Vagina (tissue), 2 donors: Measurements from ENCODE around the gene RASAL2. TPM values are rescaled to one million over a fixed set of nuclear protein-coding genes. Genes with fewer than 3 reads are reported as not detected.

ENCODE experiments used
- DNase-seq, 2 donors: peaks; one replicate each; pipeline ENCODE4 v3.0.0-alpha.2; 2017; ENCODE audit errors: extremely low spot score in 2 of 2
- H3K27ac ChIP-seq: fragments of 200-600 bp; sonication (generic); one replicate; pipeline ENCODE4 v1.5.1; 2019
- H3K27me3 ChIP-seq: fragments of 200-600 bp; sonication (generic); one replicate; pipeline ENCODE4 v1.5.1; 2019
- H3K36me3 ChIP-seq, 2 donors: fragments of 200-600 bp; sonication (generic); one replicate each; pipeline ENCODE4 v1.5.1; 2017 to 2019
- H3K4me1 ChIP-seq: fragments of 200-600 bp; sonication (generic); one replicate; pipeline ENCODE4 v1.5.1; 2019
- H3K4me3 ChIP-seq, 2 donors: fragments of 200-600 bp; sonication (generic); 1 replicate in 1 of 2; 2 replicates in 1 of 2; pipeline ENCODE4 v1.5.1; 2016 to 2019
- H3K9me3 ChIP-seq: fragments of 200-600 bp; sonication (generic); one replicate; pipeline ENCODE4 v1.5.1; 2019
- POLR2A ChIP-seq, 2 donors: fragments of 450-650 bp; IDR thresholded peaks; one replicate each; pipeline ENCODE4 v1.6.1; 2017; ENCODE audit warnings: antibody characterized with exemption in 2 of 2, mild to moderate bottlenecking in 2 of 2, moderate library complexity in 2 of 2
- POLR2AphosphoS5 ChIP-seq, 2 donors: sonication (generic); formaldehyde crosslinking; IDR thresholded peaks; one replicate each; pipeline ENCODE4 v1.9.0; 2017; ENCODE audit warnings: antibody characterized with exemption in 2 of 2, mild to moderate bottlenecking in 2 of 2, low read depth in 1 of 2; ENCODE audit not compliant: insufficient read depth in 1 of 2
- intact Hi-C: fragments of 100-400 bp; cut with DNase I; formaldehyde crosslinking; loops from one replicate; pipeline ENCODE4 v1.15.1; 2023
- total RNA-seq: library from RNA; depleted of rRNA; stranded (reverse); fragments of >200 nt; gene quantifications from one replicate; pipeline ENCODE4 v1.2.3, GENCODE V29; 2016
- TF ChIP-seq, protein P1 (sequence below), 3 experiments: fragments of 450-650 bp in 2 of 3; fragments of 200-600 bp in 1 of 3; sonication (generic) in 1 of 3; IDR thresholded peaks; one replicate each; pipeline ENCODE4 v1.5.1; 2017 to 2019; ENCODE audit warnings: antibody characterized with exemption in 3 of 3, mild to moderate bottlenecking in 2 of 3, moderate library complexity in 2 of 3

Gene RASAL2
- total RNA-seq, 1 donor from 2014 or later: 25.5 TPM

DNA sequence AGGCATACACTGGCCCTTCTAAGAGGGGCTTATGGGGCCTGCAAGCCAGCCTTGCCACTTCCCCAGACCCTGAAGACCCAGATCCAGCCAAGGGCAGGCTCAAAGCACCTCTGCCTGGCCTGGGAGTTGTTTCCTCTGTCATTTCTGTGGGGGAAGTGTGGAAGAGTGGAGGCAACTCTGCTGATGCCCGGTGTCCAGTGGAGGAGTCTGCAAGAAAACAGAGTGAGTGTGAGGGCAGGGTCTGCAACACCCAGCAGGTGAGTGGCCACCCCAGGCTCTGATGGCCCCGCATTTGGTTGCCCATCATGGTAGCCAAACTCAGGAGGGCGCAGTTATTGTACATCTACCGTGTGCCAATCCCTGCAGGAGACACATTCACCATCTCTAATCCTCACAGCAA is 394.5 kb downstream of the RASAL2 start:
- TF ChIP-seq POLR2AphosphoS5 (IDR thresholded peaks at IDR 0.05; ENCODE audit: insufficient read depth in 1 of 2, low read depth in 1 of 2): no peak
- TF ChIP-seq, protein P1, sequence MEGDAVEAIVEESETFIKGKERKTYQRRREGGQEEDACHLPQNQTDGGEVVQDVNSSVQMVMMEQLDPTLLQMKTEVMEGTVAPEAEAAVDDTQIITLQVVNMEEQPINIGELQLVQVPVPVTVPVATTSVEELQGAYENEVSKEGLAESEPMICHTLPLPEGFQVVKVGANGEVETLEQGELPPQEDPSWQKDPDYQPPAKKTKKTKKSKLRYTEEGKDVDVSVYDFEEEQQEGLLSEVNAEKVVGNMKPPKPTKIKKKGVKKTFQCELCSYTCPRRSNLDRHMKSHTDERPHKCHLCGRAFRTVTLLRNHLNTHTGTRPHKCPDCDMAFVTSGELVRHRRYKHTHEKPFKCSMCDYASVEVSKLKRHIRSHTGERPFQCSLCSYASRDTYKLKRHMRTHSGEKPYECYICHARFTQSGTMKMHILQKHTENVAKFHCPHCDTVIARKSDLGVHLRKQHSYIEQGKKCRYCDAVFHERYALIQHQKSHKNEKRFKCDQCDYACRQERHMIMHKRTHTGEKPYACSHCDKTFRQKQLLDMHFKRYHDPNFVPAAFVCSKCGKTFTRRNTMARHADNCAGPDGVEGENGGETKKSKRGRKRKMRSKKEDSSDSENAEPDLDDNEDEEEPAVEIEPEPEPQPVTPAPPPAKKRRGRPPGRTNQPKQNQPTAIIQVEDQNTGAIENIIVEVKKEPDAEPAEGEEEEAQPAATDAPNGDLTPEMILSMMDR (IDR thresholded peaks at IDR 0.05): no peak
- no peak for TF ChIP-seq POLR2A (IDR thresholded peaks at IDR 0.05)
- peaks cover 12% of the 10 kb centered on the region for H3K4me1 ChIP-seq
- intact Hi-C loops: no loop called here
- DNase-seq: no peak
- no peak overlapping the region for H3K27ac ChIP-seq
- no peaks in the 10 kb centered on the region for H3K9me3 ChIP-seq
- H3K36me3 ChIP-seq: no peaks in the 10 kb centered on the region
- H3K4me3 ChIP-seq: no peak overlapping the region
- H3K27me3 ChIP-seq: no peaks in the 10 kb centered on the region

DNA sequence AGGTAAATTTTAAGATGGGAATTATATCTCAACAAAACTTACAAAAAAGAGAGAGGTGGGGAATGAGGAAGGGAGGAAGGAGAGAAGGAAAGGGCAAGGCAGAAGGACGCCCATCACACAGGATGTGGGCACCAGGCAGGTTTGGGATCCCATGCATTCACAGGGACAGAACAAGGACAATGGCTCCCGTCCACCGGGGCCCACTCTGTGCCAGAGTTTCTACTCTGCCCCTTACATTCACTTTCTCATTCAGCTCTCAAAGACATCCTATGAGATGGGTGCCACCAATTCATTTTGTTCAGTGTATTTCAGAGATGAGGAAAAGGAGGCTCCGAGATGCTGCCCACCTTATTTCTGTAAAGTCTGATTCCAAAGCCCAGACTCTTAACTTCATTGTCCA is 395.5 kb downstream of the RASAL2 start:
- Histone ChIP-seq H3K27ac (no peak overlapping the region), H3K9me3 (no peaks in the 10 kb centered on the region), H3K4me1 (peaks cover 12% of the 10 kb centered on the region), H3K36me3 (no peaks in the 10 kb centered on the region), H3K27me3 (no peaks in the 10 kb centered on the region), H3K4me3 (no peak overlapping the region)
- no peak for DNase-seq
- TF ChIP-seq, protein P1 (IDR thresholded peaks at IDR 0.05): no peak
- no peak for TF ChIP-seq POLR2A (IDR thresholded peaks at IDR 0.05)
- TF ChIP-seq POLR2AphosphoS5 (IDR thresholded peaks at IDR 0.05; ENCODE audit: insufficient read depth in 1 of 2, low read depth in 1 of 2): no peak
- intact Hi-C loops: no loop called here

DNA sequence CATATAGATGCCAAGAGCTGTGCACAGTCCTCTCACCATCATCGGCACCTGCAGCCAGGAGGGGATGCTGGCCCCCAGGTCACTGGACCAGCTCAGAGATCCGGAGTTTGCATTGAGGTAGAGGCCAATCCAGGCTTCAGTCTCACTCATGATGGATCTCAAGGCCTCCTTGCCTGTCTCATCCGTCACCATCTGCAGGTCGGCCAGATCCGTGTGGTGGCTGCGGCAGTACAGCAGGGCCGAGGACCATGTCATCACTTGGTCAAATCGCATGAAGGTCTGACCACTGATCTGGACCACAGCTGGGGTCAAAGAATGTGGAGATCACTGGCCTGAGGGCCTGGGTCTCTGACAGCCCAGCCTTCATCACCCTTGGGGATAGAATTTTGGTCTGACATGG is 396.2 kb downstream of the RASAL2 start:
- TF ChIP-seq, protein P1 (IDR thresholded peaks at IDR 0.05): no peak
- TF ChIP-seq POLR2A (IDR thresholded peaks at IDR 0.05) (no peak), POLR2AphosphoS5 (IDR thresholded peaks at IDR 0.05; ENCODE audit: insufficient read depth in 1 of 2, low read depth in 1 of 2) (no peak)
- Histone ChIP-seq H3K27me3 (no peaks in the 10 kb centered on the region), H3K27ac (no peak overlapping the region), H3K4me3 (no peak overlapping the region), H3K4me1 (peaks cover 12% of the 10 kb centered on the region), H3K9me3 (no peaks in the 10 kb centered on the region), H3K36me3 (no peaks in the 10 kb centered on the region)
- DNase-seq: no peak
- intact Hi-C loops: no loop called here

DNA sequence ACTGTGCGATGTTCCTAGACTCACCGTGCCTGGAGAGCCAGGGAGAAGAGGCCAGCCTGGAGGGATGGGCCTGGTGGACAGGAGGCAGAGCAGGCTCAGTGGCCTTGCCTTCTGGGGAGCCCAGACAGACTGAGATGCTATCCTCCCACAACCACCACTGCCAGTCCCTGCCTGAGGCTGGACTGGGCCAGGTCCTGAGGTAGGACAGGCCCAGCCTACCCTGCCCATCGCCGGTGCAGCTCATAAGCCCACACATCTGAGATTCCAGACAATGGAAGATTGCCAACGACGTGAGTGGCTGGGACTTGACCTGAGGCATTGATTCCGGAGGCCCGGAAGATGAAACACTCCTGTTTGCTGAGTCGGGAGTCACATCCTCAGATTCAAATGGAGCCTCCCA is 397.1 kb downstream of the RASAL2 start:
- no peak for DNase-seq
- TF ChIP-seq POLR2AphosphoS5 (IDR thresholded peaks at IDR 0.05; ENCODE audit: insufficient read depth in 1 of 2, low read depth in 1 of 2) (no peak), POLR2A (IDR thresholded peaks at IDR 0.05) (no peak)
- TF ChIP-seq, protein P1 (IDR thresholded peaks at IDR 0.05): no peak

DNA sequence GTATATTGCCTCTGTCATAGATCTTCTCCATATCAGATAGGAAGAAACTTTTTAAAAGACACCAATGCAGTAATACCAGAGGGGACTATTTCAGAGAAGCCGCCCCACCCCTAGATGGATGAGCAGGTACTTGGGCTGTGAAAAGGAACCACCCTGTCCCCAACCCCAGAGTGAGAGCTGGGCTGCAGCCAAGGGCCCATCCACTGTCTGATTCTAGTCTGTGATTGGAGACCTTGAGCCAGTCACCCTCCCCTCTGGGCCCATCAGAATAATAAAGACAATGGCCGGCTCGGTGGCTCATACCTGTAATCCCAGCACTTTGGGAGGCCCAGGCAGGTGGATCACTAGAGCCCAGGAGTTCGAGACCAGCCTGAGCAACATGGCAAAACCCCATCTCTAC is 397.8 kb downstream of the RASAL2 start:
- H3K4me1 ChIP-seq: peaks cover 8% of the 10 kb centered on the region
- DNase-seq: peak in 1 of 2 donors; percentile 44
- TF ChIP-seq POLR2A (IDR thresholded peaks at IDR 0.05): no peak
- no peak for TF ChIP-seq POLR2AphosphoS5 (IDR thresholded peaks at IDR 0.05; ENCODE audit: insufficient read depth in 1 of 2, low read depth in 1 of 2)
- TF ChIP-seq, protein P1 (IDR thresholded peaks at IDR 0.05): no peak
- H3K27me3 ChIP-seq: no peaks in the 10 kb centered on the region
- H3K36me3 ChIP-seq: no peaks in the 10 kb centered on the region
- no peak overlapping the region for H3K27ac ChIP-seq
- H3K4me3 ChIP-seq: no peak overlapping the region
- H3K9me3 ChIP-seq: no peaks in the 10 kb centered on the region
- intact Hi-C loops: no loop called here

More for the DNA sequence above, 397.1 kb downstream of the RASAL2 start:
- Histone ChIP-seq H3K4me3 (no peak overlapping the region), H3K27me3 (no peaks in the 10 kb centered on the region), H3K27ac (no peak overlapping the region), H3K36me3 (no peaks in the 10 kb centered on the region), H3K4me1 (peaks cover 12% of the 10 kb centered on the region), H3K9me3 (no peaks in the 10 kb centered on the region)
- intact Hi-C loops: no loop called here
